ENCODE data around the gene S100A9. TPM values are rescaled to one million over a fixed set of nuclear protein-coding genes. Genes with fewer than 3 reads are reported as not detected.

The S100A9 gene
- total RNA-seq, 2 experiments from 2014 or later: 0.77 TPM; not detected in 1

DNA sequence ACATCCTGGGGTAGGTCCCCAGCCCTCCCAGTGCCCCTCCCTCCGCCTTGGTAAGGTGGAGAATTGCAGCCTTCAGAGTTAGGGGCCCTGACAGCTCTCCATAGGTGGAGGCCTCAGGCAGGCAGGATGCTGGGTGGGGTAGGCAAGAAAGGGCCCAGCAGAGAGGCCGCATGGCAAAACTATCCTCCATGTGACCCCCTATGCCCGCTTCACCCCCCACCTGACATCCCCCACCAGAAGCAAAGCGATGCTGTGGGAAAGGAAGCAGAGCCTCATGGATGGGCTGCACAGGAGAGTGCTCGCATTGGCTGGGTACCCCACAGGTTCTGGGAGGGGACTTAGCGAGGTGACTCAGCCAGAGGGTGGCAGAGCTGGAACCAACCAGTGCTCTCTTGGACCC lies 1.6 kb downstream of the S100A9 start:
- DNase-seq: no peak
- Mint-ChIP-seq H3K4me1 (peaks cover 19% of the 10 kb centered on the region), H3K4me3 (no peak overlapping the region), H3K27ac (no peak overlapping the region), H3K27me3 (peaks cover 5% of the 10 kb centered on the region), H3K9me3 (no peaks in the 10 kb centered on the region), H3K36me3 (ENCODE audit: low read depth) (no peaks in the 10 kb centered on the region)
- ChIA-PET POLR2A (no interaction called here), CTCF (interaction anchor here (1.5 kb wide), 1 partner anchor 107 kb away, joined by 4 read pairs; no protein-coding TSS in a partner anchor)

DNA sequence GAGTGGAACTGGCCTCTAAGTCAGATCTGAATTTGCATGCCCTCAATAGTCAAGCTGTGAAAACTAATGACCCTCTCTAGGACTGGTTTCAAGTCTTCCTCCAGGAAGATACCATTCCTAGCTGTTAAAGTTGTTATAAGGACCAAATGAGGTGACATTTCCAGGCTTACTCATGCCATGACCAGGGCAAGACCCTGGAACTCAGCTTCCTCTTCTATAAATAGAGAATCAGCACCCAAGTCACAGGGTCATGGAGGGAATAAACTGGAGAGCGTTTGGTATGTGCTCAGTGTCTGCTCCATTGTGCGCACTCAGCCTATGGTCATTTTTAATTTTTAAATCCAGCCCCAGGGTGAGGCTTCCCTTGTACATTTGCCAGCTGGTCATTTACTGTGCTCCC lies 2.5 kb downstream of the S100A9 start:
- no peaks in the 10 kb centered on the region for H3K36me3 Mint-ChIP-seq (ENCODE audit: low read depth)
- ChIA-PET POLR2A (no interaction called here), CTCF (no interaction called here)
- H3K4me1 Mint-ChIP-seq: peaks cover 19% of the 10 kb centered on the region
- DNase-seq: no peak
- H3K9me3 Mint-ChIP-seq: no peaks in the 10 kb centered on the region
- H3K4me3 Mint-ChIP-seq: no peak overlapping the region
- H3K27ac Mint-ChIP-seq: no peak overlapping the region
- H3K27me3 Mint-ChIP-seq: peaks cover 5% of the 10 kb centered on the region

DNA sequence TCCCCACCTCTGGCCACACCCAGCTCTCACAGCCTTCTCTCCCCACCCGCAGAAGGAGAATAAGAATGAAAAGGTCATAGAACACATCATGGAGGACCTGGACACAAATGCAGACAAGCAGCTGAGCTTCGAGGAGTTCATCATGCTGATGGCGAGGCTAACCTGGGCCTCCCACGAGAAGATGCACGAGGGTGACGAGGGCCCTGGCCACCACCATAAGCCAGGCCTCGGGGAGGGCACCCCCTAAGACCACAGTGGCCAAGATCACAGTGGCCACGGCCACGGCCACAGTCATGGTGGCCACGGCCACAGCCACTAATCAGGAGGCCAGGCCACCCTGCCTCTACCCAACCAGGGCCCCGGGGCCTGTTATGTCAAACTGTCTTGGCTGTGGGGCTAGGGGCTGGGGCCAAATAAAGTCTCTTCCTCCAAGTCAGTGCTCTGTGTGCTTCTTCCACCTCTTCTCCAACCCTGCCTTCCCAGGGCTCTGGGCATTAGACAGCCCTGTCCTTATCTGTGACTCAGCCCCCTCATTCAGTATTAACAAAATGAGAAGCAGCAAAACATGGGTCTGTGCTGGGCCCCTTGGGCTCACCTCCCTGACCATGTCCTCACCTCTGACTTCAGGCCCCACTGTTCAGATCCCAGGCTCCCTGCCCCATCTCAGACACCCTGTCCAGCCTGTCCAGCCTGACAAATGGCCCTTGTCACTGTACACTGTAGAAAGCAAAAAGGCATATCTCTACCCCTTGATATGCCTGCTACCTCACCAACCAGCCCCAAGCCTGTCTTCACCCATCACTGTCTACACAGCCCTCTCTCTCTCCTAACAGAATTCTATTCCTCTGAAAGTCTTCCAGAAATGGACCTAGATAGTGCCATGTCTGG lies 3.2 kb downstream of the S100A9 start:
- POLR2A ChIA-PET: no interaction called here
- Mint-ChIP-seq H3K9me3 (no peaks in the 10 kb centered on the region), H3K36me3 (ENCODE audit: low read depth) (no peaks in the 10 kb centered on the region), H3K4me3 (no peak overlapping the region), H3K4me1 (peaks cover 19% of the 10 kb centered on the region), H3K27ac (no peak overlapping the region), H3K27me3 (peaks cover 5% of the 10 kb centered on the region)
- CTCF ChIA-PET: no interaction called here
- no peak for DNase-seq

DNA sequence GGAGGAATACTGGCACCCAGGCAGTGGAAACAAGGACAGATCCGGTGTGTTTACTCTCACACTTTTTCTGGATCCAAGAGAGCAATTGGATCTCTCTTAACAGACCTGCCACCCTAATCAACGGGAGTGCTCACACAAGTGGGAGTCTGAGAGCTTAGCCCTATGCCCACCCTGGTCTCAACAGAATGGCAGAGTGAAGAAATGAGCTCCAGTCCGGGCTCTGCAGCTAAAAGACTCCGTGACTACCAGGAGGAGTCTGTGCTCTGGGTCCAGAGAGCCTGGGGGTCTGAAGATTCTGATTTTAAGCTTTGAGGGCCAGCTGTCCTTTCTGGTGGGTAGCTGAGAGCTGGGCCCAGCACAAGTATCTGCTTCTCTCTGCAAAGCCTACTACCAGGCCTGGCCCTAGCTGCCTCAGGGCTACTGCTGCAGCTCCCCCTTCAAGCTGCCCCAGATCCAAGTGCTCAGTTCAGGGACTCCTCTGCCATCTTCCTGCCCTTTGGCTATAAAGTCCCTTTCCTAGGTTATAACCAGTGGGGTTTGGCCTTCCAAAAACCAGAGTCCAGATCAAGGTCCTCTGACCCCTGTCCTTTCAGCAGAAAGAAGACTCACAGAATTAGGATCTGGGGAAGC lies 3.9 kb downstream of the S100A9 start:
- no peak for DNase-seq
- Mint-ChIP-seq H3K27ac (no peak overlapping the region), H3K9me3 (no peaks in the 10 kb centered on the region), H3K4me3 (no peak overlapping the region), H3K36me3 (ENCODE audit: low read depth) (no peaks in the 10 kb centered on the region), H3K27me3 (peaks cover 7% of the 10 kb centered on the region), H3K4me1 (peaks cover 17% of the 10 kb centered on the region)
- CTCF ChIA-PET: interaction anchor here (1.2 kb wide), 1 partner anchor 12 kb away, joined by 4 read pairs; the partner anchor contains the start of gene PGLYRP4
- POLR2A ChIA-PET: no interaction called here

DNA sequence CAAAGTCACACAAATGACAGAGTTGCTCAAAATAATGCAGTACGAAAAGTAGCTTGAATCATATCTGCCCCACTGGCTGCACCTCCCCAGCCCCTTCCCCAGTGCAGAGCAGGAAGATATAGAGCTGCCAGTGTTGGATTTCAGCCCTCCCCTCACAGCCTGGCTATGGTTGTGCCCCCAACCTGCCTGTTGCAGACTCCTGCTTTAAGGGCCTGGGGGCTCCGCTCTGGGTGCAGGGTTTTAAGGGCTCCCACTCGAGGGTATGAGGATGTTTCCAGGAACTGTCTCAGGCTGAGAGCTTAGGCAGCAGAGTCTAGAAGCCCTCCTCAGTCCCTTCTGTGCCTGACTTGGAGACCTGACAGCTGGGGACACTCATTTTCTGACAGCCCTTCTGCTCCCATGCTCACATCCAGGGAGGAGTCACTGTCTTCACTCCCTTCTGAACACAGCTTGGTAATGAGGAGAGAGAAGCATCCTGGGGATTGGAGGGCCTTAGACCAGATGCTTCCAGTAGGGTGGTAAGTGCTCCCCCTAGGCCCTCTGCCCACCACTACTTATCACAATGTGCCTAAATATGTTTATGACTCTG lies 4.6 kb downstream of the S100A9 start:
- H3K9me3 Mint-ChIP-seq: no peaks in the 10 kb centered on the region
- CTCF ChIA-PET: interaction anchor here (1.2 kb wide), 1 partner anchor 13 kb away, joined by 4 read pairs; the partner anchor contains the start of gene PGLYRP4
- no peak for DNase-seq
- POLR2A ChIA-PET: no interaction called here
- H3K4me3 Mint-ChIP-seq: no peak overlapping the region
- H3K36me3 Mint-ChIP-seq (ENCODE audit: low read depth): no peaks in the 10 kb centered on the region
- H3K27me3 Mint-ChIP-seq: peaks cover 7% of the 10 kb centered on the region
- H3K27ac Mint-ChIP-seq: no peak overlapping the region
- H3K4me1 Mint-ChIP-seq: peaks cover 10% of the 10 kb centered on the region

DNA sequence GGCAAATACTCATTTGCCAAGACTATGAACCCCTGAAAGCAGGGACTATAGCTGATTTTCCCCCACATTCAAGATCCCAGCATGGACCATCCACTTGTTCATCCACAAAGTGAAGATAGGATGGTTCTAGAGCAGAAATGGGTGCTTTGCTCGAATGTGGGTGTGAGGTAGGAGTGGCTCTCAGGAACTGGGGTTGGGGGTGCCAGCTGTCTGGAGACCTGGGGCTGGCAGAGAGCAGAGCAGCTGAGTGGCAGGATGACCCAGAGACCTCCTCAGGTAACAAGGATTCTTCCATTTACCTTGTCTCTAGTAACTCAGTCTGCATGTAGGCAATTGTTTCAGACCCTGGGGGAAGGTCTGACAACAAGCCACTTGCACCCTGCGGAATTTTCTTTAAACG lies 6.0 kb downstream of the S100A9 start:
- Mint-ChIP-seq H3K36me3 (ENCODE audit: low read depth) (no peaks in the 10 kb centered on the region), H3K4me3 (no peak overlapping the region), H3K4me1 (no peaks in the 10 kb centered on the region), H3K9me3 (no peaks in the 10 kb centered on the region), H3K27me3 (peaks cover 7% of the 10 kb centered on the region), H3K27ac (no peak overlapping the region)
- no peak for DNase-seq
- ChIA-PET POLR2A (no interaction called here), CTCF (interaction anchor here (0.9 kb wide), 1 partner anchor 9 kb away, joined by 3 read pairs; no protein-coding TSS in a partner anchor)

DNA sequence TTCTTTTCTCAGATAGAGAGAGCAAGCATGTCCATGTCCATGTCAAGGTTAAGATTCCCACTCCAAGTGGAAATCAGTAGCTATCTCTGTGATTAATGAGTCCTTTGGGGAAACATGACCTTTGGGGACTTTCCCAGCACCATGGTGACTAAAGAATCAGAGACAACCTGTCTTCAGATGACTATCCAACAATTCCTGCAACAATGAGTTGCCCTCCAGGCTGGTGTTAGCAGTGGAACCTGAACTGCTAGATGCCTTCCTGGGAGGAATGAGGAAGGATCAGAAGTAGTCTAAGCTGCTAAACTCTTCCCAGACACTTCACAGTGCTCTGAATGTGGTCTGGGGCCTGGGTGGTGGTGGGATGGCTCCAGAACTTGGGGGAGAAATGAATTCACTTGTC lies 6.5 kb downstream of the S100A9 start:
- H3K27me3 Mint-ChIP-seq: peaks cover 7% of the 10 kb centered on the region
- no peaks in the 10 kb centered on the region for H3K36me3 Mint-ChIP-seq (ENCODE audit: low read depth)
- ChIA-PET CTCF (interaction anchor here (0.7 to 0.9 kb wide), 2 partner anchors 9 to 990 kb away, joined by 3 to 5 read pairs; no protein-coding TSS in a partner anchor), POLR2A (interaction anchor here (0.6 kb wide), 1 partner anchor 11 kb away, joined by 3 read pairs; no protein-coding TSS in a partner anchor)
- H3K27ac Mint-ChIP-seq: no peak overlapping the region
- no peaks in the 10 kb centered on the region for H3K9me3 Mint-ChIP-seq
- no peak for DNase-seq
- no peaks in the 10 kb centered on the region for H3K4me1 Mint-ChIP-seq
- H3K4me3 Mint-ChIP-seq: no peak overlapping the region

DNA sequence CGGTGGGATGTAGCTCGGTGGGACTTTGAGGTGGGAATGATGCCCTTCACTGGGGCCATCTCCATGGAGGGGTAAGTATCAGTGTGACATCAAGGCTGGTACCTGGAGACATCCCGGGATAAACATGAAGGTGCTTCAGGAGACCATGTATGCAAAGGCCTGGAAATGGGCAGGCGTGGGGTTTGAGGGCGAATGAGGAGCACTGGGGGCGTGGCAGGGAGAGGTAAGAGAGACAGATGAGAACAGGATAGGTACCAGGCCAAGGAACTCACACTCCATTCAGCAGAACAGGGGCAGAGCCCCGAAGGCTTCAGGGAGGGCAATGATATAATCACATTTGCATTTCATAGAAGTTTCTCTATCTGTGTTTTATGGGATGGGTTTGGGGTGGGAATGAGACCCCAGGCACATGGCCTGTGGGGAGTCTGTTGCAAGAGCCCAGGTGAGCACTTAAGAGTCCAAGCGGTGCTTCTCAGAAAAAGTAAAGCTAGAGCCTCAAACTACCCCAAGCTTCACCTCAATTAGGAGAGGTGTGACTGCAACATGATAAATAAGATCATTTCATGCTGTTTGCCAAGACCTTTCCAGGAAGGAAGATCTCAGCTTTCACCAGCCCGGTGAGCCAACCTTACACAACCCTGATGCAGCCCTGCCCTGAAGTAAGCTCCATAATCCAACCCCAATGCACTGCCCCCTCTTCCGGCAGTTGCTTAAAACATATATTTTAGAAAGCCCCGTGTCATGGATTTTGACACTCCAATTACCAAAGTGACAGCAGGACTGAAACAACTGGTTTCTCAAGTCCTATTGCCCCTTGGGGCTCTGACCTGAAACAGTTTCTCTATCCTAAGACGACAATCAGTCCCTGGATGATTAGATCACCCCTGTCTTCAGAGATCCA lies 7.4 kb downstream of the S100A9 start:
- no peaks in the 10 kb centered on the region for H3K9me3 Mint-ChIP-seq
- ChIA-PET POLR2A (no interaction called here), CTCF (interaction anchor here (0.9 kb wide), 1 partner anchor 10 kb away, joined by 3 read pairs; no protein-coding TSS in a partner anchor)
- H3K27me3 Mint-ChIP-seq: peaks cover 7% of the 10 kb centered on the region
- no peak overlapping the region for H3K27ac Mint-ChIP-seq
- no peak for DNase-seq
- no peaks in the 10 kb centered on the region for H3K4me1 Mint-ChIP-seq
- no peak overlapping the region for H3K4me3 Mint-ChIP-seq
- H3K36me3 Mint-ChIP-seq (ENCODE audit: low read depth): no peaks in the 10 kb centered on the region

DNA sequence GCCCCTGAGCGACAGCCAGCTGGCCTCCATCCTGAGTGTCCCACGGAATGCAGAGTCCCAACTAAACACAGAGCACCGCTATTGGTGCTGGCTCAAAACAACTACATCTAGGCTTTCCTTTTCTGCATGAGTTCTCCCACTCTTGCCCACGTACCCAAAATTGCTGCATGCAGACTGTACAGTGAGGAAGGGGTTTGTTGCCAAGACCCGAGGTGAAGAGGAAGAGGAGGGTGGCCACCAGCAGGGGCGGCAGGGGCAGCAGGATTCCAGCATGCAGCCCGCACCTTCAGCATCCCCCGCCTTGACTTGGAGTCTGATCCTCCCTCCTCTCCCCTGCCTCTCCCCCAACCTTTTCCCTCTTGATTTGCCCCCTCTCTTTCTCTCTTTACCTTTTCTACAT lies 8.0 kb downstream of the S100A9 start:
- Mint-ChIP-seq H3K4me3 (no peak overlapping the region), H3K27ac (no peak overlapping the region), H3K4me1 (no peaks in the 10 kb centered on the region), H3K9me3 (no peaks in the 10 kb centered on the region), H3K27me3 (peaks cover 7% of the 10 kb centered on the region), H3K36me3 (ENCODE audit: low read depth) (no peaks in the 10 kb centered on the region)
- CTCF ChIA-PET: no interaction called here
- no peak for DNase-seq
- POLR2A ChIA-PET: no interaction called here

DNA sequence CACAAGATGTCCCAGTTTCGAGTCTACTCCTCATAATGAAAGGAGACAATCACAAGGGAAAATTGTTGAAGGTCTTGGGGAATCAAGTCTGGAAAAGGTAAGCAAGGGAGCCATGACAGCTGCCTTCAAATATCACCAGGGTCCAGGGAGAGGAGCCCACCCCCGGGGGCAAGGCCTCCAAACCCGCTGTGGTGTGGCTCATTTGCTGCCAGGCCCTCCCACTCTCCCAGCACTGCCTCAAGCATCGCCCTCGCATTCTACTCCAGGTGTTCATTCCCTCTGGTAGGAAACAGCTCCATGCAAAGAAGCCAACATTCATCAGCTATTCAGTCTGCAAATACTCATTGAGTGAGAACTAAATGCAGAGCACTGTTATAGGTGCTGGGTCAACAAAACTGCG lies 8.6 kb downstream of the S100A9 start:
- no peaks in the 10 kb centered on the region for H3K36me3 Mint-ChIP-seq (ENCODE audit: low read depth)
- H3K27me3 Mint-ChIP-seq: peaks cover 7% of the 10 kb centered on the region
- H3K4me1 Mint-ChIP-seq: no peaks in the 10 kb centered on the region
- ChIA-PET CTCF (no interaction called here), POLR2A (no interaction called here)
- DNase-seq: no peak
- H3K4me3 Mint-ChIP-seq: no peak overlapping the region
- no peaks in the 10 kb centered on the region for H3K9me3 Mint-ChIP-seq
- no peak overlapping the region for H3K27ac Mint-ChIP-seq

DNA sequence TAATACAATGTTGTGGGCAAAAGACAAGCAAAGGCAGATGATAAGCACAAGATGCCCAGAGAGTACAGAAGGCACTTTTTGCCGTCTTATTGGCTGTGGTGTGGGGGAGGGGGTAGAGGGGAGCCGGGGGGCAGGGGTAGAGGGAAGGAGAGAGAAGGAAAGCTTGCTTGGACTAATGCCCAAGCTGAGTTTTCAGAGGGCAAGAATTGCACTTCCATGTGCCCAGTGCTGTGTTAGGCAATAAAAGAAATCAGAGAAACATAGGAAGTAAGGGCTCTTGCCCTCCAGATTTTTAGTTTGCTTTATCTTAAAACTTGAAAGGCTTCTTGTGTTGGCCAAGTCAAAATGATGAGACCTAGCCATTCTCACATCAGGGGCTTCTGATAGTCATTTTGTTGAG lies 9.4 kb downstream of the S100A9 start:
- Mint-ChIP-seq H3K4me1 (no peaks in the 10 kb centered on the region), H3K9me3 (no peaks in the 10 kb centered on the region), H3K36me3 (ENCODE audit: low read depth) (no peaks in the 10 kb centered on the region), H3K27ac (no peak overlapping the region), H3K27me3 (peaks cover 12% of the 10 kb centered on the region), H3K4me3 (no peak overlapping the region)
- no peak for DNase-seq
- CTCF ChIA-PET: interaction anchor here (0.9 kb wide), 1 partner anchor 12 kb away, joined by 3 read pairs; no protein-coding TSS in a partner anchor
- POLR2A ChIA-PET: no interaction called here

DNA sequence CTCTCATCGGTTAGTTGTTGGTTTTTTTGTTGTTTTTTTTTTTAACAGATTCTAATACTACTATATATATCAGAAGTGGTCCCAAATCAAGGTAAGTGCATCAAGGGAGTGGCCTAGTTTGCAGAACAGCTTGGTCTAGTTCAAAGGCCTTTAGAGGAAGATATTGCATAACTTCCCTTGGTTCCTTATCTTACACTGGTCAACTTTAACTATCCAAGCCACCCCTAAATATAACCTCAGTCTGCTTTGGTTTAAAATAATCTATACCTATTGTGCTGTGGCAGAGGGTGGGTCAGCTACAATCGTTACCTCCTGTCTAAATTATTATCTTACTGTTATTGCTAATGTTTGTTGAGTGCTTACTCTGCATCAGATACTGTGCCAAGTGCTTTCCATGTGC lies 10.8 kb downstream of the S100A9 start:
- Mint-ChIP-seq H3K4me3 (no peak overlapping the region), H3K27ac (no peak overlapping the region), H3K9me3 (no peaks in the 10 kb centered on the region), H3K36me3 (ENCODE audit: low read depth) (no peaks in the 10 kb centered on the region), H3K27me3 (peaks cover 10% of the 10 kb centered on the region), H3K4me1 (no peaks in the 10 kb centered on the region)
- POLR2A ChIA-PET: no interaction called here
- CTCF ChIA-PET: interaction anchor here (0.6 kb wide), 1 partner anchor 1742 kb away, joined by 3 read pairs; no protein-coding TSS in a partner anchor
- no peak for DNase-seq

Measured in activated CD4-positive, alpha-beta T cell treated with anti-CD3 and anti-CD28 coated beads, Interleukin-2, amount 10 ng/mL, durations not matched to agents 7 days and 5 days (primary cell).